T1000 (cell line): ENCODE results near the gene ME2.
A peak's percentile ranks its signal among the peaks of the same experiment; 100 is the strongest.
"Not testable (repeated sequence)": the region's sequence is repeated elsewhere in the genome, so short reads cannot be mapped to it uniquely, and the experiment has no call there.

ENCODE experiments used
- DNase-seq: peaks from one replicate; lab custom pipeline; 2025; ENCODE audit warnings: mixed read lengths; lab: John Stamatoyannopoulos, UW

Gene ME2

DNA sequence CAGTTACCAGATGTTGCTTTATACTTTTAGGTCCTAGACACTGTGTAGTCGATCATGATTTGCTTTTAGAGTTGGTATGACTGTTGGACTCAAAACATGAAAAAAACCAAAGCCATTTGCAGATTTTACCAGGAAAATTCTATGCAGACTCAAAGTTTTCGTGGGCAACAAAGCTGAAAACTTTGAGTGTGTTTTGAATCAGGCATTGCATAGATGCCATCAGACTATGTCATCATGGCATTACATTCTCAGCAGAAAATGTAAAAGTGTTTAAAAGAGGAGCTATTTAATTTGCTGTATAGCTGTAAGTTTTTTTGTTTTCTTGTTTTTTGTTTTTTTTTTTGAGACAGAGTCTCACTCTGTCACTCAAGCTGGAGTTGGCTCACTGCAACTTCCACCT is 45.5 kb downstream of the ME2 start:
- DNase-seq, result no peak

- DNase-seq, result no peak
Measured at GRCh38 chr18:50926521-50926920, 47.6 kb downstream of the ME2 start.

- DNase-seq, result no peak
Measured at GRCh38 chr18:50928551-50928950, 49.6 kb downstream of the ME2 start.

DNA sequence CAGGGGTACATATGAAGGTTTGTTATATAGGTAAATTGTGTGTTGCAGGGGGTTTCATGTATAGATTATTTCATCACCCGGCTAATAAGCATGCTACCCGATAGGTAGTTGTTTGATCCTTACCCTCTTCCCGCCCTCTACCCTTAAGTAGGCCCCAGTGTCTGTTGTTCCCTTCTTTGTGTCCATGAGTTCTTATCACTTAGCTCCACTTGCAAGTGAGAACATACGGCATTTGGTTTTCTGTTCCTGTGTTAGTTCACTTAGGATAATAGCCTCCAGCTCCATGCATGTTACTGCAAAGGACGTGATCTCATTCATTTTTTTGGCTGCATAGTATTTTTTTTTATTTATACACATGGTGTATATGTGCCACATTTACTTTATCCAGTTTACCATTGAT is 54.8 kb downstream of the ME2 start:
- no peak for DNase-seq

- DNase-seq, result no peak
Measured at GRCh38 chr18:50934545-50935211, 55.8 kb downstream of the ME2 start.

DNA sequence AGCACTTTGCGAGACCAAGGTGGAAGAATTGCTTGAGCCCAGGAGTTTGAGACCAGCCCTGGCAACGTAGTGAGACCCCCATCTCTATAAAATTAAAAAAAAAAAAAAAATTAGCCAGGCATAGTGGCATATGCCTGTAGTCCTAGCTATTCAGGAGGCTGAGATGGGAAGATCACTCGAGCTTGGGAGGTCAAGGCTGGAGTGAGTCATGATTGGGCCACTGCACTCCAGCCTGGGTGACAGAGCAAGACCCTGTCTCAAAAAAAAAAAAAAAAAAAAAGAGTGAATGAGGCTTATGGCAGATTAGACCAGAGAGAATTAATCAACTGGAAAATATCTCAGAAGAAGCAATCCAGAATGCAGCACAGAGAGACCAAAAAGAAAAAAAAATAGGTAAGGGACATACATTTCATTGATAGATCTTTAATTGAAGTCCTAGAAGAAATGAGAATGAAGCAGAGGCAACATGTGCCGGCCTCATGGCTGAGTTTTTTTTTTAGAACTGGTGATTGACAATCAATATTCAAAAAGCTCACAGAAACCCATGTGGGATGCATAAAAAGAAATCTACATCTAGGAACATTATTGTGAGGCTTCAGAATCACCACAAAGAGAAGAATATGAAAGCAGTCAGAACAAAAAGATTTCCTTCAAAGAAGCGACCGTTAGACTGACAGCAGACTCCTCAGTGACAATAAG is 56.7 kb downstream of the ME2 start:
- no peak for DNase-seq

- no peak for DNase-seq
Measured at GRCh38 chr18:50937183-50937582, 58.3 kb downstream of the ME2 start.

DNA sequence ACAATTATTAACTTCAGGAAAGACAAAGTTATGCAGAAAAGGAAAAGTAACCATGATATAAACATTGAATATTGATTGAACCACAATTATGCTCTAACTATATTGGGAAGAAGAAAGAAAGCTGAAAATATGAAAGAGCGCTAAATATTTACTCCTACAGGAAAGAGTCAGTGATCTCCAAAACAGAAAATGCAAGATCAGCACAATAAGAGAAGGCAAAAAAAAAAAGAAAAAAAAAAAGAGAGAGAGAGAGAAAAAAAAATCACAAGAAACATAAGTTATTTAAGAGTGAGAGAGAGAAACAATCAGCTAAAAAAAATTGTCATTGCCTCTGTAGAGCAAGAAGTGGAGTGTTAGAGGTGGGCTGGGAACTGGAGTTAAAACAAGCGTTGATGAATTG is 60.0 kb downstream of the ME2 start:
- DNase-seq, result no peak

DNA sequence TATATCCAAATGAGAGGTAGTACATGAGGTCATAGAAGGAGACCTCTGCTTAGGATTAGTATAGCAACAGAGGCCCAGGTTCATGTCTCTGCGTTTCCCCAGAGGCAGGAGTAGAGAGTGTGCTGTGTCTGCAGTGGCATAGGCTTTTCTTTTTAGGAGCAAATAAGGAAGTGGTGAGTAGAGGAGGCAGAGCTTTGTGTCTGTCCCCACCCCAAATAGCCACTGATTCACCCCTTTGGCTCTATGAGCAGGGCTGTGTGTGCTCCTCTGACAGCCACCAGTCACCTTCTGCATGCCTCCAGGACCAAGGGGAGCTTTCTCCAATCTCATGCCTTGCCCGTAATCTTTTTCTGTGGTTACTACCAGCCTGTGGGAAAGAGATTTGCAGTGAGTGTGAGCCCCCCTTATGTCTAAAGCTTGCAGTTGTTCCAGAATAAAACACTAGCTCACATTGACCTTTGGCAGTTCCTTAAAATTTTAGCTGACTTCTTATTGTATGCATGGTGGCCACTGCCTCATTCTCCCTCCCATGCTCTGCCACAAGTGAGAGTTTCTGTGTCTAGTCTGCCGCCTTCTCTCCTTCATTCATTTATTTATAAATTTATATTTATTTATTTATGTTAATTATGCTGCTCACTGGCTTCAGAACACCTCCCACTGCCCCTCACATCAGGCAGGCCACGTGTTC is 65.5 kb downstream of the ME2 start:
- DNase-seq, result no peak

GRCh38 chr18:50945918-50946317 is 67.0 kb downstream of the ME2 start:
- not testable (repeated sequence) for DNase-seq

DNA sequence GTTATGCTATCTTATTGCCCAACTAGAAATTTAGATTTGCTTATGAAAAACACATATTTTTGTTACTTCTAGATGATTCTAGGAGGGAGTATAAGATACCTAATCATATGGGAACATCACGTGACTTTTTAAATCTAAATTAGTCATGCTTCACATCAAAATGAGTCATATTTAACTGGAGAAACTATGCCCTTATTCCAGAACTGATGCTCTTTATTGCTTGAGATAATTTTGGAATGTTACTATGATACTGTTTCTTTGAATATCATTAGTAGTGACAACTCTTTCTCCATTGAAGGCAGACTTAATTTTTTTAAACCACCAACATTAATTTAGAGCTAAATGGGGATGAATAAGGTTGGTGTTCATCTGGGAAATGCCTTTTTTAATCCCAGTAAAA is 69.0 kb downstream of the ME2 start:
- no peak for DNase-seq

- no peak for DNase-seq
Measured at GRCh38 chr18:50949185-50949584, 70.3 kb downstream of the ME2 start.

- no peak for DNase-seq
Measured at GRCh38 chr18:50950626-50951025, 71.7 kb downstream of the ME2 start.

GRCh38 chr18:50953822-50954221 is 74.9 kb downstream of the ME2 start:
- no peak for DNase-seq

- no peak for DNase-seq
Measured at GRCh38 chr18:50955253-50955652, 76.3 kb downstream of the ME2 start.

- DNase-seq, result no peak
Measured at GRCh38 chr18:50956116-50956515, 77.2 kb downstream of the ME2 start.

DNA sequence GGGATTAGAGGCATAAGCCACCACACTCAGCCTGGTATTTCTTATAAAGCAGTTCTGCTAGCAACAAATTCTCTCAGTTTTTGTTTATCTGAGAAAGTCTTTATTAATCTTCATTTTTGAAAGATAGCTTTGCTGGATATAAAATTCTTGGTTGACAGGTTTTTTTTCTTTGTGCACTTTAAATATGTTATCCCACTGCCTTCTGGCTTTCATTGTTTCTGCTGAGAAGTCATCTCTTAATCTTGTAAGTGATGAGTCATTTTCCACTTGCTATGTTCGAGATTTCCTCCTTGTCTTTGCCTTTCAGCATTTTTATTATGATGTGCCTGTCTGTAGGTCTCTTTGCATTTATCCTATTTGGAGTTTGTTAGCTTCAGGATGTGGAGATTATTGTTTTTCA is 83.1 kb downstream of the ME2 start:
- DNase-seq, result no peak

DNA sequence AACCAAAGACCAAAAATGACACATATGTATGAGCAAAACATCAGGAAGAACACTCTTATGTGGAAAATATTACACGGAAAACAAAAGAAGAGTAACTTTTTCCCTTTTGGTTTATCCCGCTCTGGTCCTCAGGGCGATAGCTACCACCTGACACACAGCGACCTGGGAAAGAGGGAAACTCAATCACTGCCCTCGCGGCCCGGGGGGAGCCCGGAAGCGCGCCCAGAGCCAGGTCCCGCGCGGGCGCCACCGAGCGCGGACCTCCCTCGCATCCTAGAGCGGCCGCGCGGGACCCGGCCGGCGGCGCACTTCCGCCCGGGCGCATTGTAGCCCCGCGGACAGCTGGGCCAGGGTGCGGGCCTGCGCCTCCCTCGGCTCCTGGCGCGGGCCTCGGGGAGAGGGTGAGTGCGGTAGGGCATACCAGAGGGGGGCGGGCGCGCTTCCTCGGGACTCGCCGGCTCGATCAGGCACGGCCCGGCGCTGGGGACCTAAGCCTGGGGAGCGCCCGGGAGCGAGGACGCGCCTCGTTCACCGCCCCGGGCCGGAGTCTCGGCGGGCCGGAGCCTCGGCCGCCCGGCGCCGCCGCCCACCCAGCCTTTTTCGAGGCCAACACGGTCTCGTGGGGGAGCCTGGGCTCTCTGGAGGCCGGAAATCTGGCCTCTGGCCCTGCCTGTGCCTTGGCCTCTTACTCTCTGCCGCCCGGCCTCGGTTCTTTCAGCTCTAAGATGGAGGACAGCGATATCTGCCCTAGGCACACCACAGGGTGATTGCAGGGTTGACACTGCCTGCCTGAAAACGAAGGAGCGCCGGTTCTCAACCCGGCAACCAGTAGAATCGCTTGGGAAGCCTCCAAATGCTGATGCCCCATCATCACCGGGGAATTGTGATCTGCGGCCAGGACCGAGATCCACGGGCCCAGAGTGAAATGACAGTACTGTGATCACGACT is 89.1 kb downstream of the ME2 start, which contains the start of gene ELAC1:
TSS of gene ELAC1 (plus strand) at position 327 of the 948 bp plus-strand sequence. CDS start 6,365 bp downstream, outside the sequence.
- DNase-seq, result peak; percentile 32

DNA sequence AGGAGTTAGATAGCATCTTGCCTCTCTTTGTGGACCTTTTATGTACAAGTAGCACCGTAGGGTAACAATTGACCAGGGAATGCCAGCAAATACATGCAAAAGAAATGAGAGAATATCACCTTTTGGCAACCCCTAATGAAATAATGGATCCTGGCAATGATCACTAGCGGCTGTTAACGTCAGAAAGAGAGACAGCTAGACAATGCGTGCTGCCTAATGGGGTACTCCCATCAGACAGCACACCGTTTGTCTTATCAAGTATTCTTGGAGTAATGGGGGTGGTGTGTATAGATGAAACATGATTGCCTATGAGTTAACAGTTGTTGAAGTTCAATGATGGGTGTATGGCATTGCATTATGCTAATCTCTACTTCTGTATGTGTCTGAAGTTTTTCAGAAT is 90.5 kb downstream of the ME2 start:
- DNase-seq, result no peak

- DNase-seq, result no peak
Measured at GRCh38 chr18:50970006-50970405, 91.1 kb downstream of the ME2 start.

- not testable (repeated sequence) for DNase-seq
Measured at GRCh38 chr18:50972404-50972803, 93.5 kb downstream of the ME2 start.
